ENCODE results near the gene CREB3L2. TPM values are rescaled to one million over a fixed set of nuclear protein-coding genes. Genes with fewer than 3 reads are reported as not detected.

CREB3L2 gene
- total RNA-seq, 1 donor from 2014 or later, result 8.4 TPM

- DNase-seq (ENCODE audit: low read depth) (no peak), FAIRE-seq (no peak)
- Histone ChIP-seq H3K36me3 (ENCODE audit: control insufficient read depth, insufficient read depth, low read length) (peaks cover 4% of the 10 kb centered on the region), H3K27me3 (ENCODE audit: control insufficient read depth, insufficient read depth, low read length) (no peaks in the 10 kb centered on the region), H3K4me3 (ENCODE audit: low read depth, low read length) (no peak overlapping the region)
- TF ChIP-seq CTCF (IDR thresholded peaks at IDR 0.05; ENCODE audit: insufficient read depth, low read length, severe bottlenecking), result no peak
Observed at GRCh38 chr7:137862964-137863363, 138.9 kb downstream of the CREB3L2 start.

GRCh38 chr7:137862358-137862757, 139.5 kb downstream of the CREB3L2 start:
- no peak for TF ChIP-seq CTCF (IDR thresholded peaks at IDR 0.05; ENCODE audit: insufficient read depth, low read length, severe bottlenecking)
- H3K27me3 ChIP-seq (ENCODE audit: control insufficient read depth, insufficient read depth, low read length), result no peaks in the 10 kb centered on the region
- peaks cover 2% of the 10 kb centered on the region for H3K36me3 ChIP-seq (ENCODE audit: control insufficient read depth, insufficient read depth, low read length)
- FAIRE-seq, result no peak
- no peak overlapping the region for H3K4me3 ChIP-seq (ENCODE audit: low read depth, low read length)
- DNase-seq (ENCODE audit: low read depth), result no peak

- Histone ChIP-seq H3K27me3 (ENCODE audit: control insufficient read depth, insufficient read depth, low read length) (no peaks in the 10 kb centered on the region), H3K36me3 (ENCODE audit: control insufficient read depth, insufficient read depth, low read length) (peaks cover 2% of the 10 kb centered on the region), H3K4me3 (ENCODE audit: low read depth, low read length) (no peak overlapping the region)
- FAIRE-seq (no peak), DNase-seq (ENCODE audit: low read depth) (no peak)
- no peak for TF ChIP-seq CTCF (IDR thresholded peaks at IDR 0.05; ENCODE audit: insufficient read depth, low read length, severe bottlenecking)
Observed at GRCh38 chr7:137860542-137860941, 141.3 kb downstream of the CREB3L2 start.

- FAIRE-seq, result no peak
- H3K4me3 ChIP-seq (ENCODE audit: low read depth, low read length), result no peak overlapping the region
- no peak for DNase-seq (ENCODE audit: low read depth)
- no peak for TF ChIP-seq CTCF (IDR thresholded peaks at IDR 0.05; ENCODE audit: insufficient read depth, low read length, severe bottlenecking)
- no peaks in the 10 kb centered on the region for H3K36me3 ChIP-seq (ENCODE audit: control insufficient read depth, insufficient read depth, low read length)
- H3K27me3 ChIP-seq (ENCODE audit: control insufficient read depth, insufficient read depth, low read length), result peaks cover 3% of the 10 kb centered on the region
Observed at GRCh38 chr7:137853053-137853452, 148.8 kb downstream of the CREB3L2 start.

- DNase-seq (ENCODE audit: low read depth), result no peak
- peaks cover 12% of the 10 kb centered on the region for H3K27me3 ChIP-seq (ENCODE audit: control insufficient read depth, insufficient read depth, low read length)
- no peaks in the 10 kb centered on the region for H3K36me3 ChIP-seq (ENCODE audit: control insufficient read depth, insufficient read depth, low read length)
- no peak for FAIRE-seq
- no peak overlapping the region for H3K4me3 ChIP-seq (ENCODE audit: low read depth, low read length)
- TF ChIP-seq CTCF (IDR thresholded peaks at IDR 0.05; ENCODE audit: insufficient read depth, low read length, severe bottlenecking), result no peak
Observed at GRCh38 chr7:137852108-137852507, 149.8 kb downstream of the CREB3L2 start.

Data from bronchial epithelial cell (primary cell).